Breast epithelium (tissue), 4 donors: ENCODE results near the gene OR6S1. TPM values are rescaled to one million over a fixed set of nuclear protein-coding genes. Genes with fewer than 3 reads are reported as not detected.
A peak's percentile ranks its signal among the peaks of the same experiment; 100 is the strongest.

ENCODE experiments used
- DNase-seq, 2 donors: peaks; one replicate each; pipeline ENCODE4 v3.0.0-alpha.2; 2019; ENCODE audit warnings: low spot score in 2 of 2
- H3K27ac ChIP-seq, 2 donors: fragments of 200-600 bp; sonication (generic) in 1 of 2; one replicate each; pipeline ENCODE4 v1.5.1; 2016 to 2019; ENCODE audit warnings: mild to moderate bottlenecking in 1 of 2
- H3K27me3 ChIP-seq, 2 donors: fragments of 200-600 bp; sonication (generic) in 1 of 2; one replicate each; pipeline versions ENCODE4 v1.5.1 to v1.6.0; 2017 to 2019; ENCODE audit warnings: control low read depth in 1 of 2, mild to moderate bottlenecking in 1 of 2
- H3K36me3 ChIP-seq: fragments of 200-600 bp; one replicate; pipeline ENCODE4 v1.5.1; 2019
- H3K4me1 ChIP-seq, 2 donors: fragments of 200-600 bp; sonication (generic); one replicate each; pipeline ENCODE4 v1.5.1; 2016 to 2019; ENCODE audit warnings: control low read depth in 1 of 2
- H3K4me3 ChIP-seq, 3 donors: fragments of 200-600 bp; sonication (generic); 1 replicate in 2 of 3; 2 replicates in 1 of 3; pipeline ENCODE4 v1.5.1; 2016 to 2019; ENCODE audit warnings: mild to moderate bottlenecking in 3 of 3, moderate library complexity in 2 of 3
- H3K9me3 ChIP-seq, 2 donors: fragments of 200-600 bp; sonication (generic) in 1 of 2; one replicate each; pipeline ENCODE4 v1.5.1; 2016 to 2019; ENCODE audit warnings: control low read depth in 1 of 2
- CTCF ChIP-seq, 3 donors: fragments of 450-650 bp; IDR thresholded peaks; one replicate each; pipeline ENCODE4 v1.5.1; 2016 to 2017; ENCODE audit warnings: antibody characterized with exemption in 3 of 3, mild to moderate bottlenecking in 3 of 3, moderate library complexity in 3 of 3
- POLR2A ChIP-seq: fragments of 450-650 bp; IDR thresholded peaks from one replicate; pipeline ENCODE4 v1.6.1; 2016; ENCODE audit warnings: antibody characterized with exemption, mild to moderate bottlenecking, moderate library complexity
- POLR2AphosphoS5 ChIP-seq, 3 donors: sonication (generic); formaldehyde crosslinking; IDR thresholded peaks; one replicate each; pipeline ENCODE4 v1.6.1; 2017; ENCODE audit warnings: antibody characterized with exemption in 3 of 3
- intact Hi-C: fragments of 100-400 bp; cut with DNase I; formaldehyde crosslinking; loops from one replicate; pipeline ENCODE4 v1.15.1; 2023; ENCODE audit warnings: low total_unique reads
- total RNA-seq, 3 donors: library from RNA; depleted of rRNA; stranded (reverse); fragments of >200 nt; gene quantifications; one replicate each; pipeline ENCODE4 v1.1.0, GENCODE V29; 2016

OR6S1 gene
- total RNA-seq, 3 donors from 2014 or later = not detected

- Histone ChIP-seq H3K4me1 (peaks cover 0 to 8% of the 10 kb centered on the region in 2 donors), H3K4me3 (no peak overlapping the region), H3K27me3 (peaks cover 0 to 35% of the 10 kb centered on the region in 2 donors), H3K36me3 (no peaks in the 10 kb centered on the region), H3K27ac (no peak overlapping the region), H3K9me3 (no peaks in the 10 kb centered on the region)
- no peak for DNase-seq
- intact Hi-C loops = no loop called here
- TF ChIP-seq POLR2AphosphoS5 (IDR thresholded peaks at IDR 0.05) (no peak), CTCF (IDR thresholded peaks at IDR 0.05) (no peak), POLR2A (no peak)
Observed at GRCh38 chr14:20627346-20628027, 14.0 kb downstream of the OR6S1 start.

GRCh38 chr14:20626274-20626673 lies 15.2 kb downstream of the OR6S1 start:
- peaks cover 0 to 2% of the 10 kb centered on the region in 2 donors for H3K4me1 ChIP-seq

GRCh38 chr14:20624495-20625070 lies 16.9 kb downstream of the OR6S1 start:
- TF ChIP-seq POLR2A (no peak), CTCF (IDR thresholded peaks at IDR 0.05) (no peak), POLR2AphosphoS5 (IDR thresholded peaks at IDR 0.05) (no peak)
- no peaks in the 10 kb centered on the region for H3K9me3 ChIP-seq
- H3K4me3 ChIP-seq = peak overlapping the region; percentile 30 to 55 (median 31)
- H3K27ac ChIP-seq = peak overlapping the region; percentile 2 to 23
- intact Hi-C loops = no loop called here
- no peaks in the 10 kb centered on the region for H3K4me1 ChIP-seq
- H3K36me3 ChIP-seq = no peaks in the 10 kb centered on the region
- DNase-seq = no peak
- H3K27me3 ChIP-seq = peaks cover 0 to 35% of the 10 kb centered on the region in 2 donors

More at GRCh38 chr14:20626274-20626673, 15.2 kb downstream of the OR6S1 start:
- DNase-seq = no peak
- peaks cover 0 to 35% of the 10 kb centered on the region in 2 donors for H3K27me3 ChIP-seq
- no peak for TF ChIP-seq POLR2AphosphoS5 (IDR thresholded peaks at IDR 0.05)
- TF ChIP-seq CTCF (IDR thresholded peaks at IDR 0.05) = no peak
- TF ChIP-seq POLR2A = no peak
- H3K36me3 ChIP-seq = no peaks in the 10 kb centered on the region
- no peak overlapping the region for H3K27ac ChIP-seq
- peak overlapping the region in 2 of 3 donors; percentile 31 to 55 for H3K4me3 ChIP-seq
- H3K9me3 ChIP-seq = no peaks in the 10 kb centered on the region
- intact Hi-C loops = no loop called here

- TF ChIP-seq POLR2A (no peak), POLR2AphosphoS5 (IDR thresholded peaks at IDR 0.05) (no peak), CTCF (IDR thresholded peaks at IDR 0.05) (no peak)
- H3K36me3 ChIP-seq = no peaks in the 10 kb centered on the region
- no peak overlapping the region for H3K4me3 ChIP-seq
- H3K27me3 ChIP-seq = peaks cover 0 to 28% of the 10 kb centered on the region in 2 donors
- intact Hi-C loops = no loop called here
- no peak overlapping the region for H3K27ac ChIP-seq
- no peaks in the 10 kb centered on the region for H3K4me1 ChIP-seq
- no peak for DNase-seq
- H3K9me3 ChIP-seq = no peaks in the 10 kb centered on the region
Observed at GRCh38 chr14:20623798-20624197, 17.7 kb downstream of the OR6S1 start.

- intact Hi-C loops = no loop called here
- no peak overlapping the region for H3K27ac ChIP-seq
- no peaks in the 10 kb centered on the region for H3K4me1 ChIP-seq
- no peaks in the 10 kb centered on the region for H3K36me3 ChIP-seq
- DNase-seq = no peak
- H3K9me3 ChIP-seq = no peaks in the 10 kb centered on the region
- TF ChIP-seq CTCF (IDR thresholded peaks at IDR 0.05) = no peak
- peak overlapping the region in 1 of 3 donors; percentile 34 for H3K4me3 ChIP-seq
- peaks cover 0 to 18% of the 10 kb centered on the region in 2 donors for H3K27me3 ChIP-seq
Observed at GRCh38 chr14:20622816-20623291, 18.6 kb downstream of the OR6S1 start.
